Panc1 (cell line): ENCODE results near the gene GPC3.

Source experiments
- SIN3A ChIP-seq: IDR thresholded peaks from 2 replicates; pipeline ENCODE4 v1.6.1; 2012; ENCODE audit warnings: low read depth, mild to moderate bottlenecking, low read length, moderate library complexity, borderline replicate concordance; ENCODE audit not compliant: insufficient read depth
- TCF7L2 ChIP-seq: IDR thresholded peaks from 2 replicates; pipeline ENCODE4 v1.6.1; 2011; ENCODE audit warnings: mild to moderate bottlenecking, low read depth, low read length, inconsistent platforms
- TF ChIP-seq, protein P1 (sequence below): fragments of 450-650 bp; IDR thresholded peaks from 2 replicates; pipeline ENCODE4 v1.5.1; 2017; ENCODE audit warnings: mild to moderate bottlenecking
- TF ChIP-seq, protein P2 (sequence below), 2 experiments: IDR thresholded peaks; 2 replicates each; pipeline ENCODE4 v1.6.1; 2011 to 2012; ENCODE audit warnings: low read depth in 2 of 2, control low read depth in 1 of 2, low read length in 1 of 2, mild to moderate bottlenecking in 1 of 2, moderate library complexity in 1 of 2; ENCODE audit not compliant: insufficient read depth in 1 of 2

DNA sequence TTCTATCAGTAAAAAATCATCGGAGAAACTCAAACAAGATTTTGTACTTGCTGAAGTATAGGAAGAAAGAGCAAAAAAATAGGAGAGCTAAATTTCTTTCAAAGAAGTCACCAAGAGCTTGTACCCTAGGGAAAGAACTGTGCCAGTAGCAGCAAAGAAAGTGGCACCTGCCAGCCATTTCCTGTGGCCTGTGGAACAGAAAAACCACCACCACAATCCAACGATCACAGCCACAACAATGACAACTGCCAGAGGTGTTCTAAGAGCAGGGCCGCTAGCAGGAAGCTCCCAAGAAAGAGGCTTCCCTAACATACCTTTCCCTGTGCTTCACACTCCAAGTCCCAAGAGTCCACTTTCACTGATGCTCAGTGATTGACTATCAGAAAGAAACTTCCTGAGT, 304.0 kb downstream of the GPC3 start:
- TF ChIP-seq, protein P1, sequence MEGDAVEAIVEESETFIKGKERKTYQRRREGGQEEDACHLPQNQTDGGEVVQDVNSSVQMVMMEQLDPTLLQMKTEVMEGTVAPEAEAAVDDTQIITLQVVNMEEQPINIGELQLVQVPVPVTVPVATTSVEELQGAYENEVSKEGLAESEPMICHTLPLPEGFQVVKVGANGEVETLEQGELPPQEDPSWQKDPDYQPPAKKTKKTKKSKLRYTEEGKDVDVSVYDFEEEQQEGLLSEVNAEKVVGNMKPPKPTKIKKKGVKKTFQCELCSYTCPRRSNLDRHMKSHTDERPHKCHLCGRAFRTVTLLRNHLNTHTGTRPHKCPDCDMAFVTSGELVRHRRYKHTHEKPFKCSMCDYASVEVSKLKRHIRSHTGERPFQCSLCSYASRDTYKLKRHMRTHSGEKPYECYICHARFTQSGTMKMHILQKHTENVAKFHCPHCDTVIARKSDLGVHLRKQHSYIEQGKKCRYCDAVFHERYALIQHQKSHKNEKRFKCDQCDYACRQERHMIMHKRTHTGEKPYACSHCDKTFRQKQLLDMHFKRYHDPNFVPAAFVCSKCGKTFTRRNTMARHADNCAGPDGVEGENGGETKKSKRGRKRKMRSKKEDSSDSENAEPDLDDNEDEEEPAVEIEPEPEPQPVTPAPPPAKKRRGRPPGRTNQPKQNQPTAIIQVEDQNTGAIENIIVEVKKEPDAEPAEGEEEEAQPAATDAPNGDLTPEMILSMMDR: no peak
- TF ChIP-seq, protein P2, sequence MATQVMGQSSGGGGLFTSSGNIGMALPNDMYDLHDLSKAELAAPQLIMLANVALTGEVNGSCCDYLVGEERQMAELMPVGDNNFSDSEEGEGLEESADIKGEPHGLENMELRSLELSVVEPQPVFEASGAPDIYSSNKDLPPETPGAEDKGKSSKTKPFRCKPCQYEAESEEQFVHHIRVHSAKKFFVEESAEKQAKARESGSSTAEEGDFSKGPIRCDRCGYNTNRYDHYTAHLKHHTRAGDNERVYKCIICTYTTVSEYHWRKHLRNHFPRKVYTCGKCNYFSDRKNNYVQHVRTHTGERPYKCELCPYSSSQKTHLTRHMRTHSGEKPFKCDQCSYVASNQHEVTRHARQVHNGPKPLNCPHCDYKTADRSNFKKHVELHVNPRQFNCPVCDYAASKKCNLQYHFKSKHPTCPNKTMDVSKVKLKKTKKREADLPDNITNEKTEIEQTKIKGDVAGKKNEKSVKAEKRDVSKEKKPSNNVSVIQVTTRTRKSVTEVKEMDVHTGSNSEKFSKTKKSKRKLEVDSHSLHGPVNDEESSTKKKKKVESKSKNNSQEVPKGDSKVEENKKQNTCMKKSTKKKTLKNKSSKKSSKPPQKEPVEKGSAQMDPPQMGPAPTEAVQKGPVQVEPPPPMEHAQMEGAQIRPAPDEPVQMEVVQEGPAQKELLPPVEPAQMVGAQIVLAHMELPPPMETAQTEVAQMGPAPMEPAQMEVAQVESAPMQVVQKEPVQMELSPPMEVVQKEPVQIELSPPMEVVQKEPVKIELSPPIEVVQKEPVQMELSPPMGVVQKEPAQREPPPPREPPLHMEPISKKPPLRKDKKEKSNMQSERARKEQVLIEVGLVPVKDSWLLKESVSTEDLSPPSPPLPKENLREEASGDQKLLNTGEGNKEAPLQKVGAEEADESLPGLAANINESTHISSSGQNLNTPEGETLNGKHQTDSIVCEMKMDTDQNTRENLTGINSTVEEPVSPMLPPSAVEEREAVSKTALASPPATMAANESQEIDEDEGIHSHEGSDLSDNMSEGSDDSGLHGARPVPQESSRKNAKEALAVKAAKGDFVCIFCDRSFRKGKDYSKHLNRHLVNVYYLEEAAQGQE (IDR thresholded peaks at IDR 0.05; ENCODE audit: insufficient read depth in 1 of 2, low read depth in 2 of 2, low read length in 1 of 2): no peak
- TF ChIP-seq TCF7L2 (no peak), SIN3A (no peak)
